H1 (cell line): Measurements from ENCODE around the gene UBN2. TPM values are rescaled to one million over a fixed set of nuclear protein-coding genes. Genes with fewer than 3 reads are reported as not detected.
A peak's percentile ranks its signal among the peaks of the same experiment; 100 is the strongest.

Source experiments
- KDM4A ChIP-seq: IDR thresholded peaks from one replicate; pipeline ENCODE4 v1.7.1; 2012; ENCODE audit warnings: low read depth, mild to moderate bottlenecking, moderate library complexity, low read length, inconsistent platforms; ENCODE audit not compliant: severe bottlenecking
- MAFK ChIP-seq: IDR thresholded peaks from 2 replicates; pipeline ENCODE4 v1.6.1; 2012; ENCODE audit warnings: low read depth, mild to moderate bottlenecking, improper control_type of control experiment, low read length
- NANOG ChIP-seq: IDR thresholded peaks from 2 replicates; pipeline ENCODE4 v1.6.1; 2011; ENCODE audit warnings: low read length, low read depth, mild to moderate bottlenecking, inconsistent platforms; ENCODE audit not compliant: insufficient read depth, poor library complexity, severe bottlenecking
- POLR2AphosphoS5 ChIP-seq: IDR thresholded peaks from 2 replicates; pipeline ENCODE4 v1.6.1; 2011; ENCODE audit warnings: low read depth, low read length
- SRF ChIP-seq: IDR thresholded peaks from 2 replicates; pipeline ENCODE4 v1.6.1; 2011; ENCODE audit warnings: mild to moderate bottlenecking, low read depth, low read length, moderate library complexity
- TAF1 ChIP-seq: IDR thresholded peaks from 2 replicates; pipeline ENCODE4 v1.6.1; 2011; ENCODE audit warnings: mild to moderate bottlenecking, low read depth, low read length
- TAF7 ChIP-seq: optimal IDR thresholded peaks from 2 replicates; pipeline ENCODE3; 2011; ENCODE audit warnings: low read depth, mild to moderate bottlenecking, inconsistent platforms, low read length, moderate library complexity, borderline replicate concordance
- polyA plus RNA-seq, 7 experiments: library from polyadenylated mRNA; depleted of rRNA in 3 of 7; stranded (reverse) in 5 of 7; unstranded in 2 of 7; fragments of >200 nt in 5 of 7; fragments of 200-250 nt in 2 of 7; gene quantifications; 1 replicate in 5 of 7; 2 replicates in 1 of 7; 4 replicates in 1 of 7; pipeline versions ENCODE4 v1.2.1 to v1.2.3, GENCODE V29; 2011 to 2013; ENCODE audit warnings: missing spikeins in 2 of 7, mixed read lengths in 2 of 7
- total RNA-seq: library from RNA; stranded (reverse); fragmentation: NEBNext Ultra II Directional; extraction: Animal tissue kit (Norgen Biotek cat#: 25700); gene quantifications from 2 replicates; pipeline ENCODE4 v1.2.1, GENCODE V29; 2021

The UBN2 gene
- total and polyA plus RNA-seq, 2 of the 8 experiments (the other 6 are each of a cell fraction or from before 2014, with no cell fraction given) = 4.1 to 39.6 TPM

DNA sequence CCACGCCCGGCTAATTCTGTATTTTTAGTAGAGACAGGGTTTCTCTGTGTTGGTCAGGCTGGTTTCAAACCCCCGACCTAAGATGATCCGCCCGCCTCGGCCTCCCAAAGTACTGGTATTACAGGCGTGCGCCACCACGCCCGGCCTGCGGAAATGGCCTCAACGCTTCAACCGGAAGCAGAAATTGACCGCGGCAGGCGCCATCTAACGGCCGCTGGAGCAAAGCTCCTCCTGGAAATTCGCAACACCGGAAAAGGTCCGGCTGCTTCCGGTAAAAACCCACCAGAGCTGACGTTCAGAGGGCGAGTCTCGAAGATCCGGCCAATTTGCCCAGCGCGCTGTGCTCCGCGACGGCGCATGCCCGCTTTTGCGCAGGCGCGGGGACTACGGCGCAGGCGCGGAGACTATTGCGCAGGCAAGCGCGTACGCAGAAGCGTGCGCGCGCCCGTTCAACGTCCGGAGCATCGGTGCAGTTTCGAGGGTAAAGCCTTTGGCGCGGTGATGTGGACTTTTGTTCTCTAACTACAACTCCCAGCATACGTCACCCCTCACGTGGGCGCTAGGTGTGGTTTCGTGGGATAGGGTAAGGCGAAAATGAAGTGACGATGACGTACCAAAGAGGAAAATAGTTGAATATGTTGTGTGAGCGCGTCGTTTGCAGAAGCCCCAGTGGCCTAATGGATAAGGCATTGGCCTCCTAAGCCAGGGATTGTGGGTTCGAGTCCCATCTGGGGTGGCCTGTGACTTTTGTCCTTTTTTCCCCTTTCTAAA lies 109.2 kb downstream of the UBN2 start (continued):
- TF ChIP-seq MAFK (peak; percentile 81; the same call in 1 of the 2 replicates), KDM4A (peak; percentile 52), TAF1 (peak; percentile 67), POLR2AphosphoS5 (peak; percentile 92), TAF7 (peak; percentile 34), NANOG (peak; percentile 40), SRF (peak; percentile 63)
